Esophagus mucosa (tissue), 1 donor: ENCODE measurements around the gene HBA2. TPM values are rescaled to one million over a fixed set of nuclear protein-coding genes. Genes with fewer than 3 reads are reported as not detected.
A peak's percentile ranks its signal among the peaks of the same experiment; 100 is the strongest.
"Not testable (repeated sequence)": the region's sequence is repeated elsewhere in the genome, so short reads cannot be mapped to it uniquely, and the experiment has no call there.

Experiments
- ATAC-seq: fragments of 200-7000 bp; cut with Tn5 transposase; one replicate; pipeline ENCODE4 v1.9.1; 2020
- total RNA-seq: library from RNA; stranded (reverse); gene quantifications from one replicate; pipeline ENCODE4 v1.2.4, GENCODE V29; 2023
- donor health status: DM: yes; HTN: yes; CAD: no.

HBA2 gene
- total RNA-seq, 1 donor from 2014 or later, result 8.2 TPM

GRCh38 chr16:159136-159849 lies 13.4 kb upstream of the HBA2 start:
- no peak for ATAC-seq

DNA sequence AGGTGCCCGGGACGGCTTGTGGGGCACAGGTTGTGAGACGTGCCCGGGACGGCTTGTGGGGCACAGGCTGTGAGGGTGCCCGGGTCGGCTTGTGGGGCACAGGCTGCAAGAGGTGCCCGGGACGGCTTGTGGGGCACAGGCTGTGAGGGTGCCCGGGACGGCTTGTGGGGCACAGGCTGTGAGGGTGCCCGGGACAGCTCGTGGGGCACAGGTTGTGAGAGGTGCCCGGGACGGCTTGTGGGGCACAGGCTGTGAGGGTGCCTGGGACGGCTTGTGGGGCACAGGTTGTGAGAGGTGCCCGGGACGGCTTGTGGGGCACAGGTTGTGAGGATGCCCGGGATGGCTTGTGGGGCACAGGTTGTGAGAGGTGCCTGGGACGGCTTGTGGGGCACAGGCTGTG lies 12.4 kb upstream of the HBA2 start:
- ATAC-seq, result not testable (repeated sequence)

DNA sequence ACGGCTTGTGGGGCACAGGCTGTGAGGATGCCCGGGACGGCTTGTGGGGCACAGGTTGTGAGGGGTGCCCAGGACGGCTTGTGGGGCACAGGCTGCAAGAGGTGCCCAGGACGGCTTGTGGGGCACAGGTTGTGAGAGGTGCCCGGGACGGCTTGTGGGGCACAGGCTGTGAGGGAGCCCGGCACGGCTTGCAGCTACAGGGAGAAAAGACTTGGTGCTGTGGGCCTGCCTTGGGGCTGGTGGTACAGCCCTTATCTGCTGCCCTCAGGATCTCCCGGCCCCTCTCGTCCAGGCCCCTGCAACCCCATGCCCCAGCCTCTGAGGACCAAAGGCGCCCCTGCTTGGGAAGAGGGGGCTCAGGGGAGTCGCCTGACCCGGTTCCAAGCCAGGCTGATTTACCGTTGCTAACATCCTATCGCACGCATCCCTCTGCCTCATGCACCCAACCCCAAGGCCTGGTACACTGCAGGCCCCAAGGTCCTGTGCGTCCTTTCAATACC lies 11.9 kb upstream of the HBA2 start:
- ATAC-seq, result no peak

DNA sequence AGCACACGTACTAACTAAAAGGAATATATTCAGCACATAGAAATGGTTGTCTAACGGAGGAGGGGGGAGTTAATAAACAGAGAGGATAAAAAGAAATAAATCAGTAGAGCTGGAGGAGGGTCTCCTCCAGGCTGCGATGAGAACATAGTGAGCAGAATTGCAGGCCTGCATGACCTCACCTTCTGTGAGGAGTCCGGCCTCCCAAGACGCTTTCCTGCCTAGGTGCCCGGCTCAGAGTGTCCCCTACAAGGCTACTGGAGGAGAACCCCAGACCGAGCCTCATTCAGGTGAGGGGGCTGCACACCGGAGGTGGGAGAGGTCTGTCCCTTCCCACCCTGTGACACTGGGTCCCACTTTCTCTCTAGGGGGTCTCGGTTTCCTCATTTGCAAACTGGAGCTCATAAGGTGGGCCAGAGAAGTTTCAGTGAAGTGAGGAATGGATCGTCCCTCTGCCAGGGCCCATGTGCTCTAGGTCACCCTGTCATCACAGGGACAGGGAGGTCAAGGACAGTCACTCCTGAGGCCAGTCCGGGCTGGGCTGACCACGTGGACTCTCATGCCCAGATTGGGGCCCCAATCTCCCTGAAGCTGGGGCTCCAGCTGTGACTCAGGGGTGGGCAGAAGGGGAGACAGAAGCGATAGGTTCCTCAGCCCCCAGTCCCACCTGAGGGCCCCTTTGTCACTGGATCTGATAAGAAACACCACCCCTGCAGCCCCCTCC lies 10.2 kb upstream of the HBA2 start:
- ATAC-seq, result no peak

DNA sequence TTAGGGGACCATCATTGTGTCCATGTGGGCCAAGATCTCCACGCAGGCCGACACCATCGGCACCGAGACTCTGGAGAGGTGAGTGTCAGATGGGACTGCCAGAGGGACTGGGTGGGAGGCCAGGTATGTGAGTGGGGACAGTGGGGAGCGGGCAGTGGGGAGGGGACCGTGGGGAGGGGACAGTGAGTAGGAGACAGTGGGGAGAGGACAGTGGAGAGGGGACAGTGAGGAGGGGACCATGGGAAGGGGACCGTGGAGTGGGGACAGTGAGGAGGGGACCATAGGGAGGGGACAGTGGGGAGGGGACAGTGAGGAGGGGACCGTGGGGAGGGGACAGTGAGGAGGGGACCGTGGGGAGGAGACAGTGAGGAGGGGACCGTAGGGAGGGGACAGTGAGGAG lies 9.5 kb upstream of the HBA2 start:
- ATAC-seq, result not testable (repeated sequence)

- not testable (repeated sequence) for ATAC-seq
Measured at GRCh38 chr16:163696-164095, 9.0 kb upstream of the HBA2 start.

GRCh38 chr16:164134-164823 lies 8.4 kb upstream of the HBA2 start:
- ATAC-seq, result peak; percentile 35

DNA sequence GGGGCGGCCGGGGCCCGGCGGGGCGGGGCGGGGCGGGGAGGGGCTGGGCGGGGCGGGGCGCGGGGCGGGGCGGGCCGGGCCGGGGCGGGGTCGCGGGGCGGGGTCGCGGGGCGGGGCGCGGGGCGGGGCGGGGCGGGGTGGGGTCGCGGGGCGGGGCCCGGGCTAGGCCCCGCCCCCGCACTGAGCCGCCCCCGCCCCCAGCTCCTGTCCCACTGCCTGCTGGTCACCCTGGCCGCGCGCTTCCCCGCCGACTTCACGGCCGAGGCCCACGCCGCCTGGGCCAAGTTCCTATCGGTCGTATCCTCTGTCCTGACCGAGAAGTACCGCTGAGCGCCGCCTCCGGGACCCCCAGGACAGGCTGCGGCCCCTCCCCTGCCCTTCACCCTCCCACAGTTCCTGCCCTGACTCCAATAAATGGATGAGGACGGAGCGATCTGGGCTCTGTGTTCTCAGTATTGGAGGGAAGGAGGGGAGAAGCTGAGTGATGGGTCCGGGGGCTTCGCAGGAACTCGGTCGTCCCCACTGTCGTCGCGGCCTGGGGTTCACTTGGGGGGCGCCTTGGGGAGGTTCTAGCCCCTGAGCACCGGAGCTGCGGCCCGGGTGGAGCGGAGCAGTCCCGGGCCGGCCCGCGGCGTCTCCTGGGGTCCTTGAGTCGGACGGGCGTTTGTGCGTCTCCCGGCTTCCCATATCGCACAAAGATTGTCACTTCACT lies 7.7 kb upstream of the HBA2 start:
- peak; percentile 6 for ATAC-seq

GRCh38 chr16:165539-166374 lies 6.9 kb upstream of the HBA2 start, which contains the start of gene HBM:
Gene HBM (plus strand): TSS chr16:165978. CDS start chr16:165998, 20 bp downstream.
- peak; percentile 4 for ATAC-seq

GRCh38 chr16:166375-167121 lies 6.1 kb upstream of the HBA2 start:
- no peak for ATAC-seq

GRCh38 chr16:167122-167690 lies 5.5 kb upstream of the HBA2 start:
- ATAC-seq, result no peak

DNA sequence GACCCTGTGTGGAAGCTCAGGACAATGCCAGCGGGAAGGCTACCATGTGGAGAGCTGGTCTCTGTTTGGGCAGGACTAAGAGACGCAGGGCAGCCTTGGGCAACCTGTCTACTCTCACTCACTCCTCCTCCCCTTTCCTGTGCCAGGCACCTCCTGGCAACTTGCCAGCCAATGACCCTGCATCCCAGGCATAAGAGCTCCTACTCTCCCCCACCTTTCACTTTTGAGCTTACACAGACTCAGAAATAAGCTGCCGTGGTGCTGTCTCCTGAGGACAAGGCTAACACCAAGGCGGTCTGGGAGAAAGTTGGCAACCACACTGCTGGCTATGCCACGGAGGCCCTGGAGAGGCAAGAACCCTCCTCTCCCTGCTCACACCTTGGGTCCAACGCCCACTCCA lies 4.3 kb upstream of the HBA2 start:
- ATAC-seq, result no peak

GRCh38 chr16:169014-169413 lies 3.7 kb upstream of the HBA2 start:
- ATAC-seq, result no peak

DNA sequence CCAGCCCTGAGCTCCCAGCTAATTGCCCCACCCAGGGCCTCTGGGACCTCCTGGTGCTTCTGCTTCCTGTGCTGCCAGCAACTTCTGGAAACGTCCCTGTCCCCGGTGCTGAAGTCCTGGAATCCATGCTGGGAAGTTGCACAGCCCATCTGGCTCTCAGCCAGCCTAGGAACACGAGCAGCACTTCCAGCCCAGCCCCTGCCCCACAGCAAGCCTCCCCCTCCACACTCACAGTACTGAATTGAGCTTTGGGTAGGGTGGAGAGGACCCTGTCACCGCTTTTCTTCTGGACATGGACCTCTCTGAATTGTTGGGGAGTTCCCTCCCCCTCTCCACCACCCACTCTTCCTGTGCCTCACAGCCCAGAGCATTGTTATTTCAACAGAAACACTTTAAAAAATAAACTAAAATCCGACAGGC lies 2.6 kb upstream of the HBA2 start:
- peak; percentile 37 for ATAC-seq

DNA sequence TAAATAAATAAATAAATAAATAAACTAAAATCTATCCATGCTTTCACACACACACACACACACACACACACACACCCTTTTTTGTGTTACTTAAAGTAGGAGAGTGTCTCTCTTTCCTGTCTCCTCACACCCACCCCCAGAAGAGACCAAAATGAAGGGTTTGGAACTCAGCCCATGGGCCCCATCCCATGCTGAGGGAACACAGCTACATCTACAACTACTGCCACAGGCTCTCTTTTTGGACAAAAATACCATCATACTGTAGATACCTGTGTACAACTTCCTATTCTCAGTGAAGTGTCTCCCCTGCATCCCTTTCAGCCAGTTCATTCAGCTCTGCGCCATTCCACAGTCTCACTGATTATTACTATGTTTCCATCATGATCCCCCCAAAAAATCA lies 1.9 kb upstream of the HBA2 start:
- ATAC-seq, result no peak

GRCh38 chr16:173211-173854 lies 657 bp downstream of the HBA2 start:
- not testable (repeated sequence) for ATAC-seq

DNA sequence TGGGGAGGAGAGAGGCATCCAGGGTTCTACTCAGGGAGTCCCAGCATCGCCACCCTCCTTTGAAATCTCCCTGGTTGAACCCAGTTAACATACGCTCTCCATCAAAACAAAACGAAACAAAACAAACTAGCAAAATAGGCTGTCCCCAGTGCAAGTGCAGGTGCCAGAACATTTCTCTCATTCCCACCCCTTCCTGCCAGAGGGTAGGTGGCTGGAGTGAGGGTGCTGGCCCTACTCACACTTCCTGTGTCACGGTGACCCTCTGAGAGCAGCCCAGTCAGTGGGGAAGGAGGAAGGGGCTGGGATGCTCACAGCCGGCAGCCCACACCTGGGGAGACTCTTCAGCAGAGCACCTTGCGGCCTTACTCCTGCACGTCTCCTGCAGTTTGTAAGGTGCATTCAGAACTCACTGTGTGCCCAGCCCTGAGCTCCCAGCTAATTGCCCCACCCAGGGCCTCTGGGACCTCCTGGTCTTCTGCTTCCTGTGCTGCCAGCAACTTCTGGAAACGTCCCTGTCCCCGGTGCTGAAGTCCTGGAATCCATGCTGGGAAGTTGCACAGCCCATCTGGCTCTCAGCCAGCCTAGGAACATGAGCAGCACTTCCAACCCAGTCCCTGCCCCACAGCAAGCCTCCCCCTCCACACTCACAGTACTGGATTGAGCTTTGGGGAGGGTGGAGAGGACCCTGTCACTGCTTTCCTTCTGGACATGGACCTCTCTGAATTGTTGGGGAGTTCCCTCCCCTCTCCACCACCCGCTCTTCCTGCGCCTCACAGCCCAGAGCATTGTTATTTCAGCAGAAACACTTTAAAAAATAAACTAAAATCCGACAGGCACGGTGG lies 1.5 kb downstream of the HBA2 start:
- peak; percentile 11 for ATAC-seq

- no peak for ATAC-seq
Measured at GRCh38 chr16:175011-175949, 2.6 kb downstream of the HBA2 start.
